HT1080 (cell line): ENCODE results near the gene ZNF74. TPM values are rescaled to one million over a fixed set of nuclear protein-coding genes. Genes with fewer than 3 reads are reported as not detected.
"Not testable (repeated sequence)": the region's sequence is repeated elsewhere in the genome, so short reads cannot be mapped to it uniquely, and the experiment has no call there.

ENCODE experiments used
- DNase-seq: peaks from one replicate; pipeline ENCODE4 v3.0.0-alpha.2; 2015; ENCODE audit warnings: low read depth
- small RNA-seq: library from RNA; depleted of rRNA; stranded (forward); fragments of <200 nt; gene quantifications from one replicate; pipeline ENCODE3, GENCODE V24; 2014
- total RNA-seq: library from RNA; depleted of rRNA; stranded (reverse); fragments of >200 nt; shearing (Covaris generic); gene quantifications from 2 replicates; pipeline ENCODE4 v1.2.3, GENCODE V29; 2014; rRNA removed

Gene ZNF74
- total RNA-seq, 1 experiment from 2014 or later = 11.7 TPM

DNA sequence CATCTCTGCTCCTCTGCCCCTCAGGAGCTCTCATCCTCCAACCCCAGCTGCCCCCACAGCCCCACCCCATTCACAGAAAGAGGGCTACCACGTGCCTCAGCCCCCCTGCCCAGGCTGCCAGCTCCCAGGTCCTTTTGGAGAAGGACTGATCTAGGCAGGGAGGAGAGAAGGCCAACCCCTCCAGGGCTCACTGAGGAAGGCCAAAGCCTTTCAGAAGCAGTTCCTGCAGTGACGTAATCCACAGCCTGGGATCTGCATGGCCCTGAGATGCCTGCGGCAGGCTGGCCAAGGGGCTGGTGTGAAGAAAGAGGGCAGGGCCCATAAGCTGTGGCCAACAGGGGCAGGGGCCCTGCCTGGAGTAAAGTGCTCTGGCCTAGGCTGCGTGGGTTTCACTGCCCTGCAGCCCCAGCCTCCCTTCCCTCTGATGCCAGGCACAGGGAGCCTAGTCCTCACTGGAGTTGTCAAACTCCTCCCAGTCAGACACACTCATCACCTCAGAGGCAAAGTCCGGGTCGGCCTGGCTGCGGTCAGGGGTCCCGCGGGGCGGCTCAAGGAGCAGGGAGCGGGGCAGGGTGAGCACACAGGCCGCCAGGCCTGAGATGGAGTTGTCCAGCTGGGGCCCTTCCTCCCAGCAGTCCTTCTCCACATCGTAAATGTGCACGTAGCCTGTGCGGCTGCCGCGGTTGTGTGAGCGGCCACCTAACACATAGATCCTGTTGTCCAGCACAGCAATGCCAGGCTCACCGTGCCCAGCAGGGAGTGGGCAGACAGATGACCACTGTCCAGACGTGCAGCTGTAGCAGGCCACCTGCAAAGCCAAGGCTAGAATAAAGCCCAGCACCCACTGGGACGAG is 47.9 kb downstream of the ZNF74 start:
- DNase-seq = no peak

DNA sequence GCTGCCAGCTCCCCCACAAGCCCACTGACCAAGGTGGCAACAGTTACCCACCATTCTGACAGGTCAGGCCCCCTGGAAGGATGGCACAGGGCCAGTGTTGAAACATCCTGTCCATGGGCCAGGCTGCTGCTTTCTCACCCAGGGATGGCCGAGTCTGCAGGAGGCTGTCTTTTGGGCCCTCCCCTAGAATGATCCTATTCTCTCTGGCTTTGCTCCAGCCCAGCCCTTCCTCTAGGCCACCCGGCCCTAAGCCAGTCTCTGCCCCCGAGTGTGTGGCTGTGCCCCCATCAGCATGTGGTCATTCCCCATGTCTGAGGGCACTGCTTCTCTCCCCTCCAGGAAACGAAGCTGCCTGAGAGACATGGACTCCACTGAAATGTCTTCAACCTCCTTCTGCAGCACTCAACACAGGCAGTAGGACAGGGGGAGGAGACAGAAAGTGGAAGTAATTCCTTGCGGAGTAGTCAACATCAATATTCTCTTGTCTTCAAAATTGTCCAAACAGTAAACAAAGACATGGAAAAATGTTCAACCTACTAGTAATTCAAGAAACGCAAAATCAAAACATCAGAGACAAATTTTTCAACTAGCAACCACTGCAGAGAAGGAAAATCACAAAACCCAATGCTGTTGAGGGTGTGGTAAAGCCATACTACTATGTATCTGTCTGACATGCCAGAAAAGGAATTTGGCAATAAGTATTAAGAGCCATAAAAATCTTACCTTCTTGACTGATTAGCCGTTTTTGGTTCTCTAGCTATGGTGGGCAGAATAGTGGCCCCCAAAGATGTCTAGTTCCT is 48.7 kb downstream of the ZNF74 start:
- DNase-seq = no peak

- no peak for DNase-seq
Observed at GRCh38 chr22:20444325-20444724, 50.4 kb downstream of the ZNF74 start.

DNA sequence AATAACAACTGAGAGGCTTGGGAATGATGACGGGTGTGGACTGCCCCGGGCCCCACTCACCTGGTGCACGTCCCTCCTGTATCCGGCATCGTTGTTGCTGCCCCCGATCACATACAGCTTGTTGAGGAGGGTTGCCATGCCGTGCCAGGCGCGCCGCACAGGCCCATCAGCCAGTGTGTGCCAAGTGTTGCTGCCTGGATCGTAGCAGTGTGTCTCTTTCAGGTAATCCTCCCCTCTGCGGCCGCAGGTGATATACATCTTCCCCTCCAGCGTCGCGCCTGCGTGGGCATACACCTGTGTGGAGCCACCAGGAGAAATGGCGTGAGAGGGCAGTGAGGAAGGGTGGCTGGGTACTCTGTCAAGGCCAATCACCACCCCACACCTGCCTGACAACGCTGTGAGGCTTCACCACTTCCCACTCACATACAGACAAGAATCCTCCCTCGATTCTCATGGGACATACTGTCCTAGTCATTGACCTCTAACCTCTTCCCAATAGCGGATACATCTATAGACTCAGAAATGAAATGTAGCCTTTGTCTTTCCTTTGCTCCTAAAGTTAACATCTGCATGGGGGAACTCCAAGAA is 52.5 kb downstream of the ZNF74 start:
- DNase-seq = no peak

- no peak for DNase-seq
Observed at GRCh38 chr22:20448630-20449029, 54.7 kb downstream of the ZNF74 start.

DNA sequence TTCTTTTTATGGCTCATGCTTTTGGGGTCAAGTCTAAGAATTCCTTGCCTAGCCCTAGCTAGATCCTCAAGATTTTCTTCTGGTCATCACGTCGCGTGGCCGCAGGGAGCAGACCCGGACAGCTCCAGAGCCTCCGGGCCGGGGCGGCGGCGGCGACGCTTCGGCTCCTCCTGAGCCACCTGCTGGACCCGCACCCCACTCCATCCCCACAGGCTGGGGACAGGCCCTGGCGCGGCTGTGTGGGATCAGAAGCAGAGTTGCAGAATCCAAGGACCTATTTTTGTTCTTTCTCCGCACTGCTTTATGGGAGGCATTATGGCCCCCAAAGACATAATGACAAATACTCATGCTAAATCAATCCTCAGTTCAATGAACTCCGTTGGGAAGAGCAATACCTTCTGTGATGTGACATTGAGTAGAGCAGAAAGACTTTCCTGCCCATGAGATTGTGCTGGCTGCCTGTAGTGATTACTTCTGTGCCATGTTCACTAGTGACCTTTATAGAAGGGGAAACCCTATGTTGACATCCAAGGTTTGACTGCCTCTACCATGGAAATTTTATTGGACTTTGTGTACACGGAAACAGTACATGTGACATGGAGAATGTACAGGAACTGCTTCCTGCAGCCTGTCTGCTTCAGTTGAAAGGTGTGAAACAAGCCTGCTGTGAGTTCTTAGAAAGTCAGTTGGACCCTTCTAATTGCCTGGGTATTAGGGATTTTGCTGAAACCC is 56.0 kb downstream of the ZNF74 start:
- no peak for DNase-seq

DNA sequence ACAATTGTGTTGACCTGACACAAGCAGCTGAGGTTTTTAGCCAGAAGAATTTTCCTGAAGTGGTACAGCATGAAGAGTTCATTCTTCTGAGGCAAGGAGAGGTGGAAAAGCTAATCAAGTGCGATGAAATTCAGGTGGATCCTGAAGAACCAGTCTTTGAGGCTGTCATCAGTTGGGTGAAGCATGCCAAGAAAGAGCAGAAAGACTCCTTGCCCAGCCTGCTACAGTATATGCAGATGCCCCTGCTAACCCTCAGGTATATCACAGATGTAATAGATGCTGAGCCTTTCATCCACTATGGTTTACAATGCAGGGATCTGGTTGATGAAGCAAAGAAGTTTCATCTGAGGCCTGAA is 56.6 kb downstream of the ZNF74 start:
- no peak for DNase-seq

GRCh38 chr22:20451129-20451778 is 57.3 kb downstream of the ZNF74 start:
- DNase-seq = not testable (repeated sequence)

- DNase-seq = no peak
Observed at GRCh38 chr22:20451920-20452319, 58.0 kb downstream of the ZNF74 start.

DNA sequence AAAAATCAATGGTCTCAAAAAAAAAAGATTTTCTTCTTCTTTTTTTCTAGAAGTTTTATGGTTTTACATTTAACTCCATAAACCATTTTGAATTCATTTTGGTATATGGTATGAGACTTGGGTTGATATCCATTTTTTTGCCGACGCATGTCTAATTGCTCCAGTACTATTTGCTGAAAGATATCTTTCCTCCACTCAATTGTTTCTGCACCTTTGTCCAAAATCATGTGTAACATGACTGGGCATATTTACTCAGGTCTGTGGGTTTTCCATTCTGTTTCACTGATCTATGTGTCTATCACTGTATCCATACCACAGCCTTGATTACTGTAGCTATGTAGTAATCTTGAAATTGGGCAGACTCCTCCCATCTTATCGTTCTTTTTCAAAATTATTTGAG is 59.3 kb downstream of the ZNF74 start:
- DNase-seq = no peak

DNA sequence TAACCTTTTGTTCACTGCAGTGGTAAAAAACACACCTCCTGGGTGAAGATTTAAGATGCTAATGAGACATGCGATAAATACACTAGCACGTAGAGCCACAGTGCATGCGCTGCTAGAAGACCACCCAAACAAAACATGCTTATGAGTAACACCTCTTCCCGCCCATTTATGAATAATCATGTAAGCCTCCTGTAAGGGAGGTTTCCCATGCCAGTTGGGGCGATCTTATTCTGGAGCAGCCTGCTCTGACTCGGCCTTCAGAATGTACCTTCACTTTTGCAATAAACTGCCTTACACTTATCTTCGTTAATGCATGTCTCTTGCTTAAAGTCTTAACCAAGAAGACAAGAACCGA is 61.7 kb downstream of the ZNF74 start:
- DNase-seq = no peak

DNA sequence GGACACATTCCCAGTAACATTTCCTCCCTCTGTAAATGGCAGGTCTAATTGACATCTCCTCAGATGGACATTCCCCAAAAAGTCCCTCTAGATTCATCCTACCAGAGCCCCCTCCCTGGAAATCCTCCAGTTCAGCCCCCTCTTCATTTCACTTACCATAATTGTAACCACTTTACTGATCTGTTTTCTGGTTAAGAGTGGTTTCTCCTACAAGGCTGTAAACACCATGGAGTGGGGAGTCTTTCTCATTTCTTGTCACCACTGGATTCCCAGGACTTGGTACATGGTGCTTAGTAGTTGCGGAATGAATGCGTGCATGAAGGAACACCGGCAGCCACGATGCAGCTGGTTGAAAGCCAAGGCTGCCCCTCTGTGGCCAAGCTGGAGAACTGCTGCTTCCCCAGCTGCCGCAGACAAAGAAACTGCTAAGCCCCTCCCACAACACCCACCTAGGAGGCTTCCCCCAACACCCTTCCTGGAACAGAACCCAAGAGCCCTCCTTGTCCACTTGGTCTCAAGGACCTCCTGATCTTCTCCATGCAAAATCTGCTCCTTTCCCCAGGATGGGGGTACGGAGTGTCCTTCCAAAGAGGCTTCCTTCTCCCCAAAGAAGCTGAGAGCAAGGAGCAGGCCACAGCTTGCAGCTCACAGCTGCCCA is 62.2 kb downstream of the ZNF74 start:
- DNase-seq = peak; percentile 74

- no peak for DNase-seq
Observed at GRCh38 chr22:20456722-20457076, 62.7 kb downstream of the ZNF74 start.

DNA sequence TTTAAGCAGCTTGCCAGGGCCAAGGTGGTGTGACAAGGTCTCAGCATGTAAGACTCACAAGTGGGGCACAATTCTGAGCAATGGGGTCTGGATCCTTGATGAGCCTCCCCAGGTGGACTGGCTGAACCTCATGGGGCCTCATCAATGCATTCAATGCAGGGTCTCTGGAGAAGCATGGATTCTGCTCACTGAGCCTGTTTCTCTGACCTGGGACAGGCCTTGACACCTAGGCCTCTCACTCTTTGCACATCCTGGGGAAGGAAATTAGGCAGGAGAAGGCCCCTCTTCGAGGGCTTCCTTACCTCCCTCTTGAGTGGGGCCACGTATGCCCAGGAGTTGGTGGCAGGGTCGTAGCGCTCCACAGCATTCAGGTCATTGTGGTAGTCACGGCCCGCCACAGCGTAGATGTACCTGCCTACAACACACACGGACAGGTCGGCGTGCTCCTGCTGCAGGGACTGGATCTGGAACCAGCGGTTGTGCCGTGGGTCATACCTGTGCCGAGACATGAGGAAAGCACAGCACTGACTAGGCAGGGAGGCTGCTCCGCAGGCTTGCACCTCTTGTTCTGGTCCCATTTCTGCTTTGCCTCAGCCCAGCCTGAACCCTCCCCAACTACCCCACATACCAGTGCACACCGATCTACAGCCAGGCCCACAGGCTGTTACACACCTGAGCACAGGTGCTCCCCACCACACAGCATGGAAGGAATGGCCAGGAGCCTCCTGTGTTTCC is 63.7 kb downstream of the ZNF74 start:
- DNase-seq = no peak

Small RNA genes lying within 50 kb of the gene (small RNA-seq; reads per million reads assigned to genes)
- gene RNU6-225P = not detected

Other genes starting within 250 kb of the ZNF74 start
- gene CCDC188, start 243.1 kb upstream of the ZNF74 start, total RNA-seq = 5.3 and 5.8 TPM in 2 replicates
- gene RTN4R, start 125.8 kb upstream of the ZNF74 start, total RNA-seq = 2.7 and 4.9 TPM in 2 replicates
- 56.4 and 66.5 TPM in 2 replicates for gene DGCR6L, start 74.1 kb upstream of the ZNF74 start, total RNA-seq
- gene SCARF2, start 43.7 kb downstream of the ZNF74 start, total RNA-seq = 46.0 and 50.1 TPM in 2 replicates
- gene KLHL22, start 101.6 kb downstream of the ZNF74 start, total RNA-seq = 5.7 and 7.9 TPM in 2 replicates
- gene MED15, start 113.5 kb downstream of the ZNF74 start, total RNA-seq = 43.2 and 59.4 TPM in 2 replicates